GM19468 (cell line): ENCODE data around the gene ANKRD40.
"Not testable (repeated sequence)": the region's sequence is repeated elsewhere in the genome, so short reads cannot be mapped to it uniquely, and the experiment has no call there.

Experiments
- ATAC-seq: cut with Tn5 transposase; IDR thresholded peaks from one replicate; pipeline ENCODE4 v1.9.1; 2021; ENCODE audit warnings: mild to moderate bottlenecking, moderate library complexity, moderate number of reproducible peaks; ENCODE audit not compliant: unreplicated experiment; ENCODE audit errors: extremely low read depth

The ANKRD40 gene, protein sequence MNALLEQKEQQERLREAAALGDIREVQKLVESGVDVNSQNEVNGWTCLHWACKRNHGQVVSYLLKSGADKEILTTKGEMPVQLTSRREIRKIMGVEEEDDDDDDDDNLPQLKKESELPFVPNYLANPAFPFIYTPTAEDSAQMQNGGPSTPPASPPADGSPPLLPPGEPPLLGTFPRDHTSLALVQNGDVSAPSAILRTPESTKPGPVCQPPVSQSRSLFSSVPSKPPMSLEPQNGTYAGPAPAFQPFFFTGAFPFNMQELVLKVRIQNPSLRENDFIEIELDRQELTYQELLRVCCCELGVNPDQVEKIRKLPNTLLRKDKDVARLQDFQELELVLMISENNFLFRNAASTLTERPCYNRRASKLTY

DNA sequence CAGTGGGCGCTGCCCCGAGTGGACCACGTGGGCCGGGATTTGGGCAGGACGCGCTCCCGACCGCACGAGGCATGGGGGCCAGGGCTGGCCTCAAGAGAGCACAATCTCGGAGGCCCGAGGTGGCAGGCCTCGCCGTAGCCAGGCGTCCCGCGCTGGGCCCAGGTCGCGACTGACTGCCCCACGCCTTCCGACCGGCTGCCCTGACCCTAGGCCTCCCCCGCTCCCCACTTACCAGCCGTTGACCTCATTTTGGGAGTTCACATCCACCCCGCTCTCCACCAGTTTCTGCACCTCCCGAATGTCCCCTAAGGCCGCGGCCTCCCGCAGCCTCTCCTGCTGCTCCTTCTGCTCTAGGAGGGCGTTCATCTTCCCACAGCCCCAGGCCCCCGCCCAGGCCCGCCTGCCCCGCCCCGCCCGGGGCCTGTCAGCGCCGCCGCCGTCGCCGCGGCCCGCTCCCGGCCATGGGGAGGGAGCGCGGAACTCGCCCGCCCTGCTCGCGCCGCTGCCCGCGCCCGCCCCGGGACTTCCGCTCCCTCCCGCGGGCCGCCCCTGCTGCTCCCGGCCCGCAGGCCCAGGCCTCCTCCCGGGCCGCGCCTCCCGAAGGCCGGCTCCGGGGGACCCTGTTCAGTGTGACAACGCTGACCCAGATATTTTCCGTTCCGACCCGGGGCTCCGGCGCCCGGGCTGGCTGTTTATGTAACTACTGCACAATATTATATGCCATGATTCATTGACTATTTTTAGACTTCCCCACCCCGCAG, at the start of gene ANKRD40:
TSS of gene ANKRD40 (minus strand) at position 626 of the 761 bp plus-strand sequence. CDS start at position 366, 260 bp downstream.
- peak; percentile 73 for ATAC-seq

DNA sequence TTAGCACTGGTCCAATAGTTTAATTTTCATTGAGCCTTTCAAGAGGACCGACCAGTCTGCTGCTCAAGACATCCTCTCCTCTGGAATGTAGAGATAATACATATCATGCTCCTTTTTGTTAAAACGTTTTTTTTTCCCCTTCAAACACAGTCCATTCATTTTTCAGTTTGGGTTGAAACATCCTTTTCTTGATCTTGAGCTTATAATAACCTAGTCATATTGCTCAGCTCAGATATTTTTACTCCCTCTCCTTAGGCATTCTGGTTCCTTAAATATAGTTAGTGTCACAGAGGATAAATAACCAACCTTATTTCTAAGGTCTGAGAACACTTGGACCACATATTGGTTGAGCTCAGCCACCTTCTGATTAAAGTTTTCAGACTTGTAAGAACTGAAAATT, 46.8 kb upstream of the ANKRD40 start:
- no peak for ATAC-seq

GRCh38 chr17:50749245-50749644, 41.5 kb upstream of the ANKRD40 start:
- ATAC-seq = no peak

DNA sequence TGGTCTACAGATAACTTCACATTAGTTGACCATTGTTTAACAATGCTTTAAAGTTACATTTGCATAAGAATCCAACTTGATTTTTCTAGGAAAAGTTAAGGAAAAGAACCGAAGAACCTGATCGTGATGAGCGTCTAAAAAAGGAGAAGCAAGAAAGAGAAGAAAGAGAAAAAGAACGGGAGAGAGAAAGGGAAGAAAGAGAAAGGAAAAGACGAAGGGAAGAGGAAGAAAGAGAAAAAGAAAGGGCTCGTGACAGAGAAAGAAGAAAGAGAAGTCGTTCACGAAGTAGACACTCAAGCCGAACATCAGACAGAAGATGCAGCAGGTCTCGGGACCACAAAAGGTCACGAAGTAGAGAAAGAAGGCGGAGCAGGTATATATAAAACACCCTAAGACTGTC, 37.9 kb upstream of the ANKRD40 start:
- no peak for ATAC-seq

DNA sequence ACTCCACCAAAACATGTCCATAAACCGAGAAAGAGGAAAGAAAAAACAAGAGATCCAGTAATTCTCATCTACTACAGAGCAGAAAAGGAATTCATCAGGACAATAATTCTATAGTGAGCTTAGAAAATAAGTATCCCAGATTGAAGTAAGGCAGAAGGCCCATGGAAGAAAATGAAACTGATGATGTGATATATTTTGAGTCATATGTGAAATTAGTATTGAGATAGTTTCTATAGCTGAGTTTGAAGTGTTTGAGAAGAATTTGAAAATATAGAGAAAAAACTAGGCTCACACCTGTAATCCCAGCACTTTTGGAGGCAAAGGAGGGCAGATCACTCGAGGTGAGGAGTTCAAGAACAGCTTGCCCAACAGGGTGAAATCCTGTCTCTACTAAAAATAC, 31.4 kb upstream of the ANKRD40 start:
- no peak for ATAC-seq

- no peak for ATAC-seq
Measured at GRCh38 chr17:50737118-50737698, 29.5 kb upstream of the ANKRD40 start.

- ATAC-seq = no peak
Measured at GRCh38 chr17:50735287-50735686, 27.6 kb upstream of the ANKRD40 start.

GRCh38 chr17:50731575-50732460, 24.1 kb upstream of the ANKRD40 start:
- ATAC-seq = no peak

DNA sequence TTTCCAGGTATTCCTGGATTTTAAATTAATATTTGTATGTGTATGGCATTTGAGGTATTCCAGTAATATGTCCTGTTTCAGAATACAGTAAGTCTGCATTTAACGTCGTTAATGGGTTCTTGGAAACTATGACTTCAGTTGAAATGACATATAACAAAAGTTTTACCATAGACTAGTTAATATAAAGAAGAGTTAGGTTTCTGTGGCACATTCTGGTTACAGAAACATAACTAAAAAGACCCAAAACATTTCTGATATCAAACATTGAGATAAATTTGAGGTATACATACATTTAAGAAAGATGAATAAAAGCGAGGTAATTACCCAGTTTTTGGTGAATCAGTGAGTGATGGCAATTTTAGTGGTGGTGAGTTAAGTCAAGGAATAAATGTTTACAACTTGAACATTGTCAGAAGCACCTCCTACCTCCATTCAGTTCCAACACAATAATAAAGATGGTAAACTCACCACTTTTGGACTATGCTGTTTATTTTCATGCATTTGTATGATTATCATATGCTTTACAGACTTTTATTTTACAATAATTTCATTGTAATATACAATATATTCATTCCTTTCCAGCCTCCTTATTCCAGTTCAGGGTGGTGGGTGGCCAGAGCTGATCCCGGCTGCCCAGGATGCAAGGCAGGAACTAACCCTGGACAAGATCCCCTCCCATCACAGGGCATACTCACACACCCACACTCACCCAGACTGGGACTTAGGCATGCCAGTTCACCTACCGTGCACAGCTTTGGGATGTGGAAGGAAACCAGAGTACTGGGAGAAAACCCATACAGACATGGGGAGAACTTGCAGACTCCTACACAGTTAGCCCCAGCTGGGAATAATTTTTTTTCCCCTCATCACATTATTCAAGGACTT, 21.4 kb upstream of the ANKRD40 start:
- no peak for ATAC-seq

DNA sequence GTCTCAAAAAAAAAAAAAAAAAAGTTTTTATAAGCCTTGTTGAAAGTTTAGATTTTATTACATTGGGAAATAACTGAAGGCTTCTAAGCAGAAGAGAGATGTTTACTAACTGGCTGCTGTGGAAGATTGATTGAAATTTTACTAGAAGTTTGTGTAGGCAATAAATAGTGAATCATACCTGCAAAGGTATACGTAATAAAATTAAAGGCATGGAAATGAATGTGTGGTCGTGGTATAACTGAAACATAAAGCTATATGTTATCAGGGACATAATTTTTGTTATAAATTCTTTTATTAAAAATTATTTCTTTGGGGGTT, 20.4 kb upstream of the ANKRD40 start:
- ATAC-seq = no peak

GRCh38 chr17:50725769-50726655, 18.3 kb upstream of the ANKRD40 start:
- ATAC-seq = no peak

- ATAC-seq = not testable (repeated sequence)
Measured at GRCh38 chr17:50724622-50725021, 16.9 kb upstream of the ANKRD40 start.

- no peak for ATAC-seq
Measured at GRCh38 chr17:50722746-50723145, 15.0 kb upstream of the ANKRD40 start.

GRCh38 chr17:50721194-50722010, 13.7 kb upstream of the ANKRD40 start:
- ATAC-seq = no peak

GRCh38 chr17:50719924-50720794, 12.4 kb upstream of the ANKRD40 start:
- ATAC-seq = no peak

GRCh38 chr17:50719144-50719923, 11.6 kb upstream of the ANKRD40 start, which contains the start of gene LUC7L3:
Gene LUC7L3 (plus strand): TSS chr17:50719603. CDS start chr17:50719733, 130 bp downstream.
- peak; percentile 77 for ATAC-seq
